HepG2 (cell line): ENCODE measurements around the gene ETFB. TPM values are rescaled to one million over a fixed set of nuclear protein-coding genes. Genes with fewer than 3 reads are reported as not detected.

ENCODE experiments used
- CREBL2 ChIP-seq: sonication (generic); formaldehyde crosslinking; IDR thresholded peaks from 2 replicates; pipeline ENCODE4 v1.8.1; 2023; ENCODE audit warnings: missing genetic modification reagents, mild to moderate bottlenecking, borderline replicate concordance
- CSRNP2 ChIP-seq: sonication (generic); formaldehyde crosslinking; conservative IDR thresholded peaks from 2 replicates; pipeline ENCODE4 v1.8.0; 2022; ENCODE audit warnings: low read depth, missing genetic modification reagents
- DMAP1 ChIP-seq: IDR thresholded peaks from 2 replicates; pipeline ENCODE4 v1.6.1; 2016
- ELF3 ChIP-seq: IDR thresholded peaks from 2 replicates; pipeline ENCODE4 v1.6.1; 2016; ENCODE audit warnings: missing genetic modification reagents, missing compliant biosample characterization
- ETS1 ChIP-seq: sonication (generic); formaldehyde crosslinking; IDR thresholded peaks from 2 replicates; pipeline ENCODE4 v1.4.0; 2020; ENCODE audit warnings: missing genetic modification reagents
- HMGXB3 ChIP-seq: sonication (generic); formaldehyde crosslinking; IDR thresholded peaks from 2 replicates; pipeline ENCODE4 v1.4.0; 2020; ENCODE audit warnings: missing genetic modification reagents, borderline replicate concordance
- IRX3 ChIP-seq: sonication (generic); formaldehyde crosslinking; IDR thresholded peaks from 2 replicates; pipeline ENCODE4 v1.8.1; 2023; ENCODE audit warnings: mild to moderate bottlenecking, low read depth, missing genetic modification reagents, borderline replicate concordance
- JUND ChIP-seq: sonication (generic); formaldehyde crosslinking; IDR thresholded peaks from 2 replicates; pipeline ENCODE4 v1.8.0; 2022; ENCODE audit warnings: mild to moderate bottlenecking, missing genetic modification reagents
- LCORL ChIP-seq, 2 experiments: fragments of 450-650 bp in 1 of 2; sonication (generic) in 1 of 2; formaldehyde crosslinking in 1 of 2; IDR thresholded peaks; 2 replicates each; pipeline versions ENCODE4 v1.5.0 to v1.6.1; 2017 to 2020; ENCODE audit warnings: antibody characterized with exemption in 1 of 2, missing genetic modification reagents in 1 of 2
- MAFF ChIP-seq: IDR thresholded peaks from 2 replicates; pipeline ENCODE4 v1.6.1; 2011; ENCODE audit warnings: low read depth, low read length, improper control_type of control experiment
- MBD4 ChIP-seq: IDR thresholded peaks from 2 replicates; pipeline ENCODE4 v1.6.1; 2012; ENCODE audit warnings: low read length, inconsistent platforms, borderline replicate concordance
- REL ChIP-seq: sonication (generic); formaldehyde crosslinking; conservative IDR thresholded peaks from 2 replicates; pipeline ENCODE4 v1.8.0; 2022; ENCODE audit warnings: mild to moderate bottlenecking, missing genetic modification reagents, moderate library complexity
- RELA ChIP-seq: sonication (generic); formaldehyde crosslinking; IDR thresholded peaks from 2 replicates; pipeline ENCODE4 v1.4.0; 2020; ENCODE audit warnings: missing genetic modification reagents
- SCMH1 ChIP-seq: sonication (generic); formaldehyde crosslinking; IDR thresholded peaks from 2 replicates; pipeline ENCODE4 v1.9.0; 2021; ENCODE audit warnings: missing genetic modification reagents, mild to moderate bottlenecking, borderline replicate concordance
- SIX1 ChIP-seq: sonication (generic); formaldehyde crosslinking; IDR thresholded peaks from 2 replicates; pipeline ENCODE4 v1.4.0; 2020; ENCODE audit warnings: missing genetic modification reagents, borderline replicate concordance
- ZGPAT ChIP-seq: IDR thresholded peaks from 2 replicates; pipeline ENCODE4 v1.6.1; 2016; ENCODE audit warnings: mild to moderate bottlenecking
- ZNF576 ChIP-seq: sonication (generic); formaldehyde crosslinking; IDR thresholded peaks from 2 replicates; pipeline ENCODE4 v1.4.0; 2020; ENCODE audit warnings: mild to moderate bottlenecking, missing genetic modification reagents
- ZNF652 ChIP-seq: IDR thresholded peaks from 2 replicates; pipeline ENCODE4 v1.6.1; 2016; ENCODE audit warnings: low read depth, borderline replicate concordance
- polyA plus RNA-seq, 8 experiments: library from polyadenylated mRNA; depleted of rRNA in 3 of 8; stranded (reverse) in 7 of 8; unstranded in 1 of 8; fragments of >200 nt; fragmentation: Illumina TruSeq in 4 of 8; extraction: Trizol in 4 of 8; gene quantifications; 2 replicates each; pipeline versions ENCODE4 v1.2.1 to v1.2.3, GENCODE V29; 2011 to 2016; ENCODE audit warnings: low read depth in 4 of 8, missing spikeins in 1 of 8, mixed read lengths in 1 of 8; ENCODE audit not compliant: insufficient read depth in 1 of 8
- total RNA-seq, 5 experiments: library from RNA; depleted of rRNA; stranded (reverse); fragments of >200 nt; fragmentation: Illumina TruSeq; extraction: Trizol; gene quantifications; 2 replicates each; pipeline ENCODE4 v1.2.3, GENCODE V29; 2016; ENCODE audit warnings: low read depth in 1 of 5

ETFB gene
- total and polyA plus RNA-seq, 2 of the 13 experiments (the other 11 are each of a cell fraction or from before 2014, with no cell fraction given), result 678 to 1,314 TPM

GRCh38 chr19:51366389-51367254, 434 bp upstream of the ETFB start (continued):
- peak; percentile 51 for TF ChIP-seq ELF3 (CRISPR knock-in tag)
- TF ChIP-seq JUND, result no peak
- TF ChIP-seq SIX1 (CRISPR knock-in tag), result no peak
- TF ChIP-seq MAFF, result no peak
- TF ChIP-seq RELA (CRISPR knock-in tag), result no peak
- no peak for TF ChIP-seq MBD4
- TF ChIP-seq HMGXB3 (CRISPR knock-in tag), result 0 out of 2 replicates have a peak, but pooled peaks have one; percentile 17
- TF ChIP-seq SCMH1 (CRISPR knock-in tag), result no peak
- no peak for TF ChIP-seq ZGPAT (CRISPR knock-in tag)
- no peak for TF ChIP-seq ZNF576 (CRISPR knock-in tag)
- TF ChIP-seq DMAP1 (CRISPR knock-in tag), result peak; percentile 4; the same call in 1 of the 2 replicates
- TF ChIP-seq CREBL2, result no peak
- no peak for TF ChIP-seq REL (CRISPR knock-in tag)
- TF ChIP-seq CSRNP2 (CRISPR knock-in tag), result 0 out of 2 replicates have a peak, but pooled peaks have one; percentile 52
- no peak for TF ChIP-seq ETS1 (CRISPR knock-in tag)
- no peak for TF ChIP-seq ZNF652
- no peak for TF ChIP-seq LCORL (IDR thresholded peaks at IDR 0.05)
- peak; percentile 9; the same call in 1 of the 2 replicates for TF ChIP-seq LCORL (CRISPR knock-in tag; IDR thresholded peaks at IDR 0.05)
- TF ChIP-seq IRX3 (CRISPR knock-in tag), result peak; percentile 59; the same call in 1 of the 2 replicates
